MM.1S (cell line): ENCODE data around the gene GPR158.
"Not testable (repeated sequence)": the region's sequence is repeated elsewhere in the genome, so short reads cannot be mapped to it uniquely, and the experiment has no call there.

Experiments
- DNase-seq: peaks from one replicate; pipeline ENCODE4 v3.0.0-alpha.2; 2015
- H2AFZ ChIP-seq: fragments of 300-600 bp; sonication (generic); 2 replicates; pipeline ENCODE4 v1.6.0; 2016; ENCODE audit warnings: antibody characterized with exemption, low read length
- H3F3A ChIP-seq: fragments of 300-600 bp; sonication (generic); 2 replicates; pipeline ENCODE4 v1.6.1; 2016; ENCODE audit warnings: mild to moderate bottlenecking, antibody characterized with exemption, low read length, moderate library complexity, mixed read lengths; ENCODE audit not compliant: insufficient read depth
- H3K27ac ChIP-seq: fragments of 300-600 bp; sonication (generic); 2 replicates; pipeline ENCODE4 v1.5.1; 2016; ENCODE audit warnings: mild to moderate bottlenecking, low read length
- H3K27me3 ChIP-seq: fragments of 300-600 bp; sonication (generic); replicated peaks from 2 replicates; pipeline ENCODE4 v1.6.0; 2016; ENCODE audit warnings: low read length; ENCODE audit not compliant: insufficient read depth
- H3K36me3 ChIP-seq: fragments of 300-600 bp; sonication (generic); replicated peaks from 2 replicates; pipeline ENCODE4 v1.6.1; 2016; ENCODE audit warnings: mild to moderate bottlenecking, low read length, mixed read lengths; ENCODE audit not compliant: insufficient read depth
- H3K4me1 ChIP-seq: fragments of 300-600 bp; sonication (generic); 2 replicates; pipeline ENCODE4 v1.6.1; 2016; ENCODE audit warnings: low read length, mixed read lengths
- H3K4me2 ChIP-seq: fragments of 300-600 bp; sonication (generic); 2 replicates; pipeline ENCODE4 v1.6.0; 2016; ENCODE audit warnings: low read depth, low read length
- H3K4me3 ChIP-seq: fragments of 300-600 bp; sonication (generic); 2 replicates; pipeline ENCODE4 v1.5.1; 2016; ENCODE audit warnings: low read length, mixed read lengths
- H3K79me2 ChIP-seq: fragments of 300-600 bp; sonication (generic); 2 replicates; pipeline ENCODE4 v1.6.1; 2016; ENCODE audit warnings: mixed run types, low read length, mixed read lengths
- H3K9ac ChIP-seq: fragments of 300-600 bp; sonication (generic); 2 replicates; pipeline ENCODE4 v1.6.1; 2016; ENCODE audit warnings: low read length, mixed read lengths
- H3K9me2 ChIP-seq: fragments of 300-600 bp; sonication (generic); replicated peaks from 2 replicates; pipeline ENCODE4 v1.6.1; 2016; ENCODE audit warnings: mild to moderate bottlenecking, low read length, mixed read lengths; ENCODE audit not compliant: insufficient read depth
- H3K9me3 ChIP-seq: fragments of 300-600 bp; sonication (generic); replicated peaks from 2 replicates; pipeline ENCODE4 v1.6.1; 2016; ENCODE audit warnings: mild to moderate bottlenecking, low read length, mixed read lengths; ENCODE audit not compliant: insufficient read depth
- H4K20me1 ChIP-seq: fragments of 300-600 bp; sonication (generic); 2 replicates; pipeline ENCODE4 v1.6.1; 2016; ENCODE audit warnings: mild to moderate bottlenecking, low read length, moderate library complexity, mixed read lengths; ENCODE audit not compliant: insufficient read depth
- EZH2 ChIP-seq: fragments of 300-600 bp; sonication (generic); optimal IDR thresholded peaks from 2 replicates; pipeline ENCODE3; 2017; ENCODE audit warnings: low read depth, mild to moderate bottlenecking, antibody characterized with exemption, low read length, mixed read lengths
- EZH2phosphoT487 ChIP-seq: fragments of 300-600 bp; sonication (generic); IDR thresholded peaks from 2 replicates; pipeline ENCODE4 v1.6.1; 2018; ENCODE audit warnings: antibody characterized with exemption, low read length
- TF ChIP-seq, protein P1 (sequence below): fragments of 300-600 bp; sonication (generic); IDR thresholded peaks from 2 replicates; pipeline ENCODE4 v1.5.1; 2016; ENCODE audit warnings: antibody characterized with exemption, low read length, mixed read lengths

The GPR158 gene

DNA sequence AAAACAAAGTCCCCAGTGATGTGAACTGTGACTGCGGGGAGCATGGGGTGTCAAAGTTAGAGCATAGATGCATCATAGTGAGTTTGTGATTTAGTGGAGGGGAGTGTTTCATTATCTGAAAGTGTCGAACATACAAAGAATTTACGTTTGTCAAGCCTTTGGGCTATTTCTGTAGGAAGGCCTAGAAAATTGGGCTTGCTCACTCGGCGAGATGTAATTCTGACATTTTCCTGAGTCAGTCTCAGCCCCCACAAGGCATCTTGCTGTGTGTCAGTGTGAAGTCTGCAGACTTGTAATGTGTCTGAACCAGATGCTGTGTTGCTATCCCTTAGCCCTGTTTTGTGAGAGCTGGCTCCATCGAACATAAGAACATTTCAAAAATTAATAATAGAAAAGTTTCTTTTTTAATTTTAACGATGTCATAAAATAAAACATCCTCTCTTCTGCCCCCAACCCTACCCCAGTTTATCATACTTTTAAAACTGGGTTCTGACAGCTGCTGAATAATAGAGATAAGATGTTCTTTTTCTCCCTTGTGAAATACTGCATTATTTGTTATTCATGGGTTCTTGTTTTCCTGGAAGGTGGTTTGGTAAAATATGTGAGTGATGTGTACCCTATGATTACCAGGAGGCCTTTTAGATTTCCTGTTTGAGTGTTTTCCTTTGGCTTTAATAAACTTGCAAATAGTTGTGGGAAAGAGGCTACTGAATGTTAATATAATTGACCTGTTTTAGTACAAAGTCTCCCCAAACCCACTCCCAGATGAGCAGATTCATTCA, 207.4 kb downstream of the GPR158 start:
- TF ChIP-seq EZH2phosphoT487 (no peak), EZH2 (no peak)
- TF ChIP-seq, protein P1, sequence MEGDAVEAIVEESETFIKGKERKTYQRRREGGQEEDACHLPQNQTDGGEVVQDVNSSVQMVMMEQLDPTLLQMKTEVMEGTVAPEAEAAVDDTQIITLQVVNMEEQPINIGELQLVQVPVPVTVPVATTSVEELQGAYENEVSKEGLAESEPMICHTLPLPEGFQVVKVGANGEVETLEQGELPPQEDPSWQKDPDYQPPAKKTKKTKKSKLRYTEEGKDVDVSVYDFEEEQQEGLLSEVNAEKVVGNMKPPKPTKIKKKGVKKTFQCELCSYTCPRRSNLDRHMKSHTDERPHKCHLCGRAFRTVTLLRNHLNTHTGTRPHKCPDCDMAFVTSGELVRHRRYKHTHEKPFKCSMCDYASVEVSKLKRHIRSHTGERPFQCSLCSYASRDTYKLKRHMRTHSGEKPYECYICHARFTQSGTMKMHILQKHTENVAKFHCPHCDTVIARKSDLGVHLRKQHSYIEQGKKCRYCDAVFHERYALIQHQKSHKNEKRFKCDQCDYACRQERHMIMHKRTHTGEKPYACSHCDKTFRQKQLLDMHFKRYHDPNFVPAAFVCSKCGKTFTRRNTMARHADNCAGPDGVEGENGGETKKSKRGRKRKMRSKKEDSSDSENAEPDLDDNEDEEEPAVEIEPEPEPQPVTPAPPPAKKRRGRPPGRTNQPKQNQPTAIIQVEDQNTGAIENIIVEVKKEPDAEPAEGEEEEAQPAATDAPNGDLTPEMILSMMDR, result no peak
- Histone ChIP-seq H3K9ac (no peak overlapping the region), H3K79me2 (no peaks in the 10 kb centered on the region), H4K20me1 (no peaks in the 10 kb centered on the region), H3F3A (no peaks in the 10 kb centered on the region), H3K4me3 (no peak overlapping the region), H3K4me1 (no peaks in the 10 kb centered on the region), H3K27me3 (no peaks in the 10 kb centered on the region), H3K4me2 (no peak overlapping the region), H3K27ac (no peak overlapping the region), H3K9me3 (no peaks in the 10 kb centered on the region), H3K9me2 (no peaks in the 10 kb centered on the region), H2AFZ (no peak overlapping the region), H3K36me3 (no peaks in the 10 kb centered on the region)
- DNase-seq, result no peak

DNA sequence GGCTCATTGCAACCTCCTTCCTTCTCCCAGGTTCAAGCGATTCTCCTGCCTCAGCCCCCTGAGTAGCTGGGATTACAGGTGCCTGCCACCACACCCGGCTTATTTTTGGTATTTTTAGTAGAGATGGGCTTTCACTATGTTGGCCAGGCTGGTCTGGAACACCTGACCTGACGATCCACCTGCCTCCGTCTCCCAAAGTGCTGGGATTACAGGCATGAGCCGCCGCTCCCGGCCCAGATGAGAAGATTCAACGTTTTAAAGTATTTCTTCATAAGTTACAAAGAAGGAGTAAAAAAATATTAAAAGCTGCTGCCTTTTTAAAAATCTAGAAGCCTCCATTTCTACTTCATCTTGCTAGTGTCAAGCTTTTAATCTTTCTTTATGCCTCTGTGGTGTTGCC, 208.1 kb downstream of the GPR158 start:
- H3K4me2 ChIP-seq, H3K36me3 ChIP-seq, H3K27ac ChIP-seq, H3K4me3 ChIP-seq, H3K9me3 ChIP-seq, H3F3A ChIP-seq, H3K79me2 ChIP-seq, H4K20me1 ChIP-seq, H3K27me3 ChIP-seq, H2AFZ ChIP-seq, H3K4me1 ChIP-seq, H3K9ac ChIP-seq, H3K9me2 ChIP-seq, DNase-seq: not testable (repeated sequence)

GRCh38 chr10:25383686-25384085, 208.9 kb downstream of the GPR158 start:
- Histone ChIP-seq H3K36me3 (no peaks in the 10 kb centered on the region), H2AFZ (no peak overlapping the region), H4K20me1 (no peaks in the 10 kb centered on the region), H3K4me1 (no peaks in the 10 kb centered on the region), H3K79me2 (no peaks in the 10 kb centered on the region), H3K9me3 (no peaks in the 10 kb centered on the region), H3K9me2 (no peaks in the 10 kb centered on the region), H3K9ac (no peak overlapping the region), H3K4me3 (no peak overlapping the region), H3K27me3 (no peaks in the 10 kb centered on the region), H3K27ac (no peak overlapping the region), H3F3A (no peaks in the 10 kb centered on the region), H3K4me2 (no peak overlapping the region)
- DNase-seq, result no peak
- no peak for TF ChIP-seq EZH2
- no peak for TF ChIP-seq EZH2phosphoT487
- TF ChIP-seq, protein P1, result no peak

DNA sequence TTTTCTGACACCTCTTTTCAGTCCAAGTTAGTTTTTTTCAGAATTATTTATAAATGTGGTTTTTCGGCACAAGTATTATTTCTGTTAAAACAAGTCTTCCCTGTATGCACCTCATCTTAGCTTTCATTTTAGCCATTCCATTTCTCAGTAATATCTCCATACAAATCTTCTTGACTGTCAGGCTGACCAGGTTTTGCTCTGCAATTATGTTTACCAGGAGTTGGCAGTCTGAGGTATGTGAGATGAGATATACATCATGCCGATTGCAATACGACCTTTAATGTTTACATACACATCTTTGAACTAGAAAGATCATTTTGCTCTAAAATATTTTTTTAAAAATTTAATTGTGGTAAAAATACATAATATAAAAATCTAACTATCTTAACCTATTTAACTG, 209.8 kb downstream of the GPR158 start:
- Histone ChIP-seq H3K27ac (no peak overlapping the region), H2AFZ (no peak overlapping the region), H3K79me2 (no peaks in the 10 kb centered on the region), H3K4me1 (no peaks in the 10 kb centered on the region), H3K36me3 (no peaks in the 10 kb centered on the region), H3K27me3 (no peaks in the 10 kb centered on the region), H3K9ac (no peak overlapping the region), H4K20me1 (no peaks in the 10 kb centered on the region), H3K4me2 (no peak overlapping the region), H3K9me3 (no peaks in the 10 kb centered on the region), H3K4me3 (no peak overlapping the region), H3F3A (no peaks in the 10 kb centered on the region), H3K9me2 (no peaks in the 10 kb centered on the region)
- no peak for DNase-seq
- TF ChIP-seq EZH2phosphoT487 (no peak), EZH2 (no peak)
- TF ChIP-seq, protein P1, result no peak
